Measurements from ENCODE around the gene WNT11. TPM values are rescaled to one million over a fixed set of nuclear protein-coding genes. Genes with fewer than 3 reads are reported as not detected.

WNT11 gene
- total RNA-seq, 1 experiment from 2014 or later = not detected

DNA sequence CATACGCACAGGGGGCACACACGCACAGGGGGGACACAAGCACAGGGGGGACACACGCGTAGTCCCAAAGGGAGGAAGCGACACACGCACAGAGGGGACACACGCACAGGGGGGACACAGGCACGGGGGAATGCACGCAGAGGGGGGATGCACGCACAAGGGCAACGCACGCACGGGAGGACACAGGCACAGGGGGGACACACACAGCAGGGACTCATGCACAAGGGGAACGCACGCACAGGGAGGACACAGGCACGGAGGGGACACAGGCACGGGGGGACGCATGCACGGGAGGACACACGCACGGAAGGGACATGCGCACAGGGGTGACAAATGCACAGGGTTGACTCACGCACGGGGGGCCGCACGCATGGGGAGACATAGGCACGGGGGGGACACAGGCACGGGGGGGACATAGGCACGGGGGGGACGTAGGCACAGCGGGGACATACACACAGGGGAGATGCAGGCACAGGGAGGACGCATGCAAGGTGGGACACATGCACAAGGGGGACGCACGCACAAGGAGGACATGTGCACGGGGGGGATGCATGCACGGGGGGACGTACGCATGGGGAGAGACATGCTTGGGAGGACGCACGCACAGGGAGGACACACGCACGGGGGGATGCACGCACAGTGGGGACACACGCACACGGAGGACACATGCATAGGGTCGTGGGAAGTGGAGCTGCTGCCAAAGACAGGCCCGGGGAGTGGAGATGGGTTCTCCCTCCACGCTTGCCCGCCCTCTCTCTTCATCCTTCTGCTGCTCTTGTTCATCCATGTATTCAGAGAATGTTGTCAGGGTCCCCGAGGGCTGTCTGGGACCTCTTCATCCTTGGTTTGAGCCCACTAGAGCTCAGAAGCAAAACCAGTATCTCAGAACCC lies 41.2 kb downstream of the WNT11 start:
- intact Hi-C loops (cut with micrococcal nuclease) = no loop called here
- ChIA-PET CTCF (interaction anchor here (0.6 kb wide), 1 partner anchor 574 kb away, joined by 4 read pairs; no protein-coding TSS in a partner anchor), POLR2A (interaction anchor here (0.6 to 0.7 kb wide), 2 partner anchors 264 to 613 kb away, joined by 3 read pairs; no protein-coding TSS in a partner anchor)
- DNase-seq (ENCODE audit: unreplicated experiment) = no peak
- H3K27me3 Mint-ChIP-seq (ENCODE audit: insufficient read depth, unreplicated experiment) = peaks cover 9% of the 10 kb centered on the region
- no peaks in the 10 kb centered on the region for H3K4me1 Mint-ChIP-seq (ENCODE audit: insufficient read depth, unreplicated experiment)
- H3K4me3 Mint-ChIP-seq (ENCODE audit: unreplicated experiment) = no peak overlapping the region
- peaks cover 5% of the 10 kb centered on the region for H3K36me3 Mint-ChIP-seq (ENCODE audit: insufficient read depth, unreplicated experiment)
- no peaks in the 10 kb centered on the region for H3K9me3 Mint-ChIP-seq (ENCODE audit: unreplicated experiment)
- no peak overlapping the region for H3K27ac Mint-ChIP-seq (ENCODE audit: low read depth, unreplicated experiment)
- BruUV-seq (replicated peaks) = no TSS peak
- TF ChIP-seq, protein P1, sequence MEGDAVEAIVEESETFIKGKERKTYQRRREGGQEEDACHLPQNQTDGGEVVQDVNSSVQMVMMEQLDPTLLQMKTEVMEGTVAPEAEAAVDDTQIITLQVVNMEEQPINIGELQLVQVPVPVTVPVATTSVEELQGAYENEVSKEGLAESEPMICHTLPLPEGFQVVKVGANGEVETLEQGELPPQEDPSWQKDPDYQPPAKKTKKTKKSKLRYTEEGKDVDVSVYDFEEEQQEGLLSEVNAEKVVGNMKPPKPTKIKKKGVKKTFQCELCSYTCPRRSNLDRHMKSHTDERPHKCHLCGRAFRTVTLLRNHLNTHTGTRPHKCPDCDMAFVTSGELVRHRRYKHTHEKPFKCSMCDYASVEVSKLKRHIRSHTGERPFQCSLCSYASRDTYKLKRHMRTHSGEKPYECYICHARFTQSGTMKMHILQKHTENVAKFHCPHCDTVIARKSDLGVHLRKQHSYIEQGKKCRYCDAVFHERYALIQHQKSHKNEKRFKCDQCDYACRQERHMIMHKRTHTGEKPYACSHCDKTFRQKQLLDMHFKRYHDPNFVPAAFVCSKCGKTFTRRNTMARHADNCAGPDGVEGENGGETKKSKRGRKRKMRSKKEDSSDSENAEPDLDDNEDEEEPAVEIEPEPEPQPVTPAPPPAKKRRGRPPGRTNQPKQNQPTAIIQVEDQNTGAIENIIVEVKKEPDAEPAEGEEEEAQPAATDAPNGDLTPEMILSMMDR (IDR thresholded peaks at IDR 0.05; ENCODE audit: unreplicated experiment) = no peak

DNA sequence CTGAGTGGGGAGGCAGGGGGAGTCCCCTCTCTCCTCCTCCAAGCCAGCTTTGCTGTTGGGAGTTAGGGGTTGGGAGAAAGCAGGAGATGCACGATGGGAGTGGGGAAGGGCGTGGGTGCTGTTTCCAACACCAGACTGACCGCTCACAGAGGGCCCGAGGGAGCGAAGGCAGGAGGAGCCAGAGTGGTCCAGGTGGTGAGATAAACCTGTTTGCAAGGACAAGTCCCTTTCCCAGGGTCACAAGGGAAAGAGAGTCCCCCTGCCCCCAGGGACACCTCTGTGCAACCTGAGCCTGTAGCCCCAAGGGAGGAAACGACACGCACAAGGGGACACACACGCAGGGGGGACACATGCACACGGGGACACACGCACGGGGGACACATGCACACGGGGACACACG lies 42.2 kb downstream of the WNT11 start:
- ChIA-PET POLR2A (no interaction called here), CTCF (no interaction called here)
- TF ChIP-seq, protein P1 (IDR thresholded peaks at IDR 0.05; ENCODE audit: unreplicated experiment) = no peak
- no peak for DNase-seq (ENCODE audit: unreplicated experiment)
- BruUV-seq (replicated peaks) = no TSS peak
- no peaks in the 10 kb centered on the region for H3K9me3 Mint-ChIP-seq (ENCODE audit: unreplicated experiment)
- H3K4me1 Mint-ChIP-seq (ENCODE audit: insufficient read depth, unreplicated experiment) = no peaks in the 10 kb centered on the region
- H3K27me3 Mint-ChIP-seq (ENCODE audit: insufficient read depth, unreplicated experiment) = peaks cover 9% of the 10 kb centered on the region
- intact Hi-C loops (cut with micrococcal nuclease) = no loop called here
- no peak overlapping the region for H3K27ac Mint-ChIP-seq (ENCODE audit: low read depth, unreplicated experiment)
- H3K36me3 Mint-ChIP-seq (ENCODE audit: insufficient read depth, unreplicated experiment) = peaks cover 5% of the 10 kb centered on the region
- no peak overlapping the region for H3K4me3 Mint-ChIP-seq (ENCODE audit: unreplicated experiment)

DNA sequence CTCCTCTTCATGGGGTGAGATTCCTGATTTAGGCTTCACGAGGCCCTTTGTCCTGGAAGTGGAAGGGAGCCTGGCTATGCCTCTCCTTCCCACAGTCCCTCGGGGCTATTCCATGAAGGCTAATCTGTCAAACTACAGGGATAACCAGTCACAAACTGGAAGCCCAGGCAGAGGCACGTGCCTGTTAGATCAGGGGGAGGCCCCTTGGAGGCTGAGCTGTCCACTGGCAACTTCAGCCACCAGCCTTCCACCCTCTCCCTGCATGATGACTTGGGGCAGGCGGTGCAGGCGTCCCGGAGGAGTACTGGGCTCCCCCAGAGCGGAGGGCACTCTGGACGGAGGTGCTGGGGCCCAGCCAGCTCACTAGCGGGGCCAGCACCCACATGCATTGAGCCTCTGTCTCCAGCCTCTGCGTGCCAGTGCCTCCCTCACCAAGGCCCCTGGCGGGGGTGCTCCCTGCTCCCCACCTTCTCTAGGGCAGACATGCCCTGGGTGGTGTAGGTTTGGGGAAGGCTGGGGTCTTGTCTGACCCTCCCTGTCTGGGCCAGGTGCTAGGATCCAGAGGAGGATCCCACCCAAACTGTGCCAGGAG lies 42.9 kb downstream of the WNT11 start:
- peaks cover 6% of the 10 kb centered on the region for H3K27me3 Mint-ChIP-seq (ENCODE audit: insufficient read depth, unreplicated experiment)

More for the DNA sequence above, 42.9 kb downstream of the WNT11 start:
- Mint-ChIP-seq H3K27ac (ENCODE audit: low read depth, unreplicated experiment) (no peak overlapping the region), H3K4me1 (ENCODE audit: insufficient read depth, unreplicated experiment) (no peaks in the 10 kb centered on the region), H3K9me3 (ENCODE audit: unreplicated experiment) (no peaks in the 10 kb centered on the region), H3K4me3 (ENCODE audit: unreplicated experiment) (no peak overlapping the region), H3K36me3 (ENCODE audit: insufficient read depth, unreplicated experiment) (peaks cover 5% of the 10 kb centered on the region)
- intact Hi-C loops (cut with micrococcal nuclease) = no loop called here
- DNase-seq (ENCODE audit: unreplicated experiment) = no peak
- CTCF ChIA-PET = interaction anchor here (0.6 kb wide), 2 partner anchors 29 to 154 kb away, joined by 3 to 4 read pairs; no protein-coding TSS in a partner anchor
- POLR2A ChIA-PET = no interaction called here
- no TSS peak for BruUV-seq (replicated peaks)
- TF ChIP-seq, protein P1 (IDR thresholded peaks at IDR 0.05; ENCODE audit: unreplicated experiment) = no peak
